NCI-H1436 treated with DMSO at 0.1 percent for 48 hours (cell line): ENCODE data around the gene BMP8A.

Experiments used
- DNase-seq: peaks from one replicate; lab custom pipeline; 2025; lab: John Stamatoyannopoulos, UW

BMP8A gene

DNA sequence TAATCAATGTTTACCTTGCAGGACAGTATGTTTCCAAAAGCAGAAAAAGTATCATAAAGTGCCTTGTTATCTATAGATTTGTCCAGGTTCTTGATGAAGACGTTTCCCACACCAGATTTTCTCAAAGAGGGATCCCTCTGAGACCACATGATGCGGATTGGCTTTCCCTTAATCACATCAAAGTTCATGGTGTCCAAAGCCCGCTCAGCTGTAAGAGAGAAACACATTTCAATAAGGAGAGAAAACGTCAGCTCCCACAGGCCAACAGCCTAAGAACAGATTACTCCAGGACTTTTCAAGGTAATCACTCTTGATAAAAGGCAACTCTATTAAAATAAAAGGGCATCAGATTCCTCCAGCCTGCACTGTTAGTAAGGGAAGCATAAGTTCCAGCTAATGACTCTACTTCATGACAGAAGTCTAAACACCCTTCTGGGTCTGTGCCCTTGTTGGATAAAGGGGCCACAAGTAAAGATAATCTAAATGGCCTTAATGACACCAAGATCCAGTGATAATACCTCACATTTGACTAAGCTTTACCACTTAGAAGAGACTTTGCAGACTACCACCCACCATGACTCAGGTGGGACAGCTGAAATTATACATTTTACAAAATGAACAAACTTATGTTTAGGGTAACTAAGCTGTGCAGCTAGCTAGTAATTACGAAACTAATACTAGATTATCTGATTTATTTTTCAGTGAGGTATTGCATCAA, 81.1 kb downstream of the BMP8A start:
- DNase-seq: no peak

- DNase-seq: no peak
Observed at GRCh38 chr1:39573097-39573465, 81.6 kb downstream of the BMP8A start.

- no peak for DNase-seq
Observed at GRCh38 chr1:39573736-39574624, 82.5 kb downstream of the BMP8A start.

DNA sequence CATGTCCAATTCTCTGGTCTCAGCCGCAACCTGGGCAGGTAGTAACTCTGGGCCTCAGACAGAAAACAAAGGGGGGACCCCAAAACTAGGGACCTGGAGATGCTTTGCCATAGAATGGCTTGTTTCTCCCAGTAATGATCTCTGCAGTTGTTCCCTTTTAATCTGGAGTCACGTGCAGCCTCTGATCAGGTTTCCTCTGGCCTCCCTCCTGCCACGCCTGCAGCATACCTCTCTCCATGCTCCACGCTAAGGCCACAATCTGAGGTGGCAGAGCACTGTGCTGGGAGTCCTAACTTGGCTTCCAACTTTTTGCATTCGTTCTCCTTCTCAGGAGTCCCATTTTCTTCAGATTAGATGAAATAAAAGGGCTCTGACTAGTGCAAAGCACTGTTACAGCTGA, 83.2 kb downstream of the BMP8A start:
- no peak for DNase-seq
